Lung (tissue), 12 donors: Measurements from ENCODE around the gene USP5. TPM values are rescaled to one million over a fixed set of nuclear protein-coding genes. Genes with fewer than 3 reads are reported as not detected.
"Not testable (repeated sequence)": the region's sequence is repeated elsewhere in the genome, so short reads cannot be mapped to it uniquely, and the experiment has no call there.

ENCODE experiments used
- ATAC-seq: fragments of 200-7000 bp; cut with Tn5 transposase; one replicate; pipeline ENCODE4 v1.9.1; 2020; ENCODE audit warnings: moderate number of reproducible peaks; ENCODE audit not compliant: insufficient read depth, low FRiP score
- DNase-seq, 3 donors: peaks; one replicate each; pipeline ENCODE4 v3.0.0-alpha.2; 2013 to 2017
- H3K27ac ChIP-seq, 2 donors: one replicate each; pipeline ENCODE4 v1.5.1; 2013; ENCODE audit warnings: mild to moderate bottlenecking in 2 of 2, moderate library complexity in 2 of 2, control low read depth in 1 of 2, inconsistent platforms in 1 of 2, low read depth in 1 of 2, low read length in 1 of 2
- H3K27me3 ChIP-seq, 3 donors: one replicate each; pipeline ENCODE4 v1.5.1; 2013; ENCODE audit warnings: low read length in 2 of 3; ENCODE audit not compliant: control insufficient read depth in 3 of 3, insufficient read depth in 3 of 3
- H3K36me3 ChIP-seq, 4 donors: one replicate each; pipeline ENCODE4 v1.5.1; 2013; ENCODE audit warnings: low read length in 4 of 4, mild to moderate bottlenecking in 1 of 4, moderate library complexity in 1 of 4; ENCODE audit not compliant: control insufficient read depth in 4 of 4, insufficient read depth in 4 of 4
- H3K4me1 ChIP-seq, 5 donors: one replicate each; pipeline ENCODE4 v1.5.1; 2013; ENCODE audit warnings: low read length in 5 of 5, mild to moderate bottlenecking in 2 of 5, moderate library complexity in 1 of 5; ENCODE audit not compliant: control insufficient read depth in 5 of 5, insufficient read depth in 5 of 5
- H3K4me3 ChIP-seq: one replicate; pipeline ENCODE4 v1.5.1; 2013; ENCODE audit warnings: mild to moderate bottlenecking, control low read depth, moderate library complexity
- H3K9ac ChIP-seq, 2 donors: one replicate each; pipeline ENCODE4 v1.5.1; 2013; ENCODE audit warnings: low read length in 2 of 2, control low read depth in 1 of 2; ENCODE audit not compliant: insufficient read depth in 1 of 2
- H3K9me3 ChIP-seq, 4 donors: one replicate each; pipeline ENCODE4 v1.5.1; 2013; ENCODE audit warnings: low read length in 3 of 4, mild to moderate bottlenecking in 1 of 4, moderate library complexity in 1 of 4; ENCODE audit not compliant: control insufficient read depth in 4 of 4, insufficient read depth in 3 of 4
- CTCF ChIP-seq: IDR thresholded peaks from 2 replicates; pipeline ENCODE4 v1.5.1; 2012; ENCODE audit warnings: mild to moderate bottlenecking; ENCODE audit errors: control extremely low read depth, extremely low read depth
- WGBS, 2 donors: extraction: QIAGEN DNeasy Blood & Tissue Kit; methylation state at CpG; one replicate each; pipeline ENCODE4 v1.1.7; 2013; 5-methylcytosine and 5-hydroxymethylcytosine counted together
- polyA plus RNA-seq, 2 donors: library from polyadenylated mRNA; stranded (reverse); fragments of 200-250 nt; gene quantifications; one replicate each; pipeline ENCODE4 v1.2.1, GENCODE V29; 2013
- total RNA-seq, 2 donors: library from RNA; depleted of rRNA in 1 of 2; stranded (reverse); fragments of >200 nt in 1 of 2; gene quantifications; one replicate each; pipeline ENCODE4 v1.2.1, GENCODE V29; 2014 to 2021
- donor health status: control.
- donor health status: control.
- donor health status: Bipolar disorder and iron deficiency.
- donor health status: healthy.
- donor health status: DM: yes; HTN: yes; CAD: no.

The USP5 gene
- total and polyA plus RNA-seq, 4 donors = 24.8 to 92.1 (median 36.7) TPM

- no peaks in the 10 kb centered on the region for H3K27me3 ChIP-seq
- peak overlapping the region; percentile 95 to 99 for H3K9ac ChIP-seq
- H3K4me1 ChIP-seq = peaks cover 3 to 14% (median 4%) of the 10 kb centered on the region in 5 donors
- 68 to 74% methylated on average over 5 of the region's 5 CpGs for WGBS, 2 donors
- H3K9me3 ChIP-seq = no peaks in the 10 kb centered on the region
- no peak for TF ChIP-seq CTCF
- DNase-seq = no peak
- peaks cover 0 to 5% (median 1%) of the 10 kb centered on the region in 4 donors for H3K36me3 ChIP-seq
- no peak overlapping the region for H3K4me3 ChIP-seq
- no peak for ATAC-seq
- peak overlapping the region; percentile 49 to 93 for H3K27ac ChIP-seq
Observed at GRCh38 chr12:6905414-6906040, 53.6 kb downstream of the USP5 start.

DNA sequence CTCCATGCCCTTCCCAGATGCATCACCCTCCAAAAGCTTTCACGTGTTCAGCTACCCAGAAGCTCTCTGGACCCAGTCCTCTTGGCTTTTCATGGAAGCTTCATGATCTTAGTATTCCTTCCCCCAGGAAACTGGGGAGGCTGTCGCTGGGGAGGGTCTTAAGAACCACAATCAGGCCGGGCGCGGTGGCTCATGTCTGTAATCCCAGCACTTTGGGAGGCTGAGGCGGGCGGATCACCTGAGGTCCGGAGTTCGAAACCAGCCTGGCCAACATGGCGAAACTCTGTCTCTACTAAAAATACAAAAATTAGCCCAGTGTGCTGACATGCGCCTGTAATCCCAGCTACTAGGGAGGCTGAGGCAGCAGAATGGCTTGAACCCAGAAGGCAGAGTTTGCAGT, 56.2 kb downstream of the USP5 start:
- H3K9me3 ChIP-seq, H3K4me3 ChIP-seq, H3K9ac ChIP-seq, ATAC-seq, H3K27ac ChIP-seq, H3K36me3 ChIP-seq, DNase-seq: not testable (repeated sequence)
- peaks cover 3 to 14% (median 4%) of the 10 kb centered on the region in 5 donors for H3K4me1 ChIP-seq
- WGBS, 2 donors = 95 to 97% methylated on average over 11 of the region's 11 CpGs
- H3K27me3 ChIP-seq = peaks cover 0 to 13% (median 1%) of the 10 kb centered on the region in 3 donors

DNA sequence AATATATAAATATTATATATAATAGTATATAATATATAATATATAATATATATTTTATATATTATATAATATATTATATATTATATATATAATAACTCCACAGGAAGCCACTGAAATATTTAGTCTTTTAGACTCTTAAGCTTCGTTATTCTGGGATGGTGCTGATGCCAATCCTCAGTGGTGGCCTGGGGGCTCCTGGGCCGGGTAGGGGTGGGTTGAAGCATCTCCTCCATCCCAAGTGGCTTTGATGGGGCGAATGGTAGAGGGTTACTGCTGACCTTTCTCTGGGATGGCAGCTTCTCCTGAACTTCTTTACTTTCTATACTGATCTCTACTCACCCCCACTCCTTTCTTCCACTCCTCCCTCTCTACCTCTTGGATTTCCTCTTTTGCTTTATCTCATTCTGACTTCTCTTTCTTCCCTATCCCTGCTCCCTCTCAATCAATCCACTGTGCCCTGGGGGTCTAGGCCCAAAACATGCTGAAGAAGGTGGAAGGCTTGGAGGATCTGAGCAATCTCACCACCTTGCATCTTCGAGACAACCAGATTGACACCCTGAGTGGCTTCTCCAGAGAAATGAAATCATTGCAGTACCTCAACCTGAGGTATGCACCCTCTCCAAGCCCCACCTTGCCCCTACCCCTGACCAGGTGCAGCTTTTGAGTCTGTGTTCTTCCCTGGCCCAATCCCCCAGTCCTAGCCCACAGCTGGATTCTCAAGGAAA, 57.6 kb downstream of the USP5 start:
- TF ChIP-seq CTCF = no peak
- ATAC-seq (no peak), DNase-seq (no peak)
- Histone ChIP-seq H3K36me3 (peaks cover 0 to 5% (median 1%) of the 10 kb centered on the region in 4 donors), H3K9ac (no peak overlapping the region), H3K27me3 (peaks cover 0 to 24% (median 9%) of the 10 kb centered on the region in 3 donors), H3K4me1 (peaks cover 0 to 12% (median 6%) of the 10 kb centered on the region in 5 donors), H3K9me3 (no peaks in the 10 kb centered on the region), H3K27ac (no peak overlapping the region), H3K4me3 (no peak overlapping the region)
- 94% methylated on average over 4 of the region's 4 CpGs for WGBS, 2 donors

DNA sequence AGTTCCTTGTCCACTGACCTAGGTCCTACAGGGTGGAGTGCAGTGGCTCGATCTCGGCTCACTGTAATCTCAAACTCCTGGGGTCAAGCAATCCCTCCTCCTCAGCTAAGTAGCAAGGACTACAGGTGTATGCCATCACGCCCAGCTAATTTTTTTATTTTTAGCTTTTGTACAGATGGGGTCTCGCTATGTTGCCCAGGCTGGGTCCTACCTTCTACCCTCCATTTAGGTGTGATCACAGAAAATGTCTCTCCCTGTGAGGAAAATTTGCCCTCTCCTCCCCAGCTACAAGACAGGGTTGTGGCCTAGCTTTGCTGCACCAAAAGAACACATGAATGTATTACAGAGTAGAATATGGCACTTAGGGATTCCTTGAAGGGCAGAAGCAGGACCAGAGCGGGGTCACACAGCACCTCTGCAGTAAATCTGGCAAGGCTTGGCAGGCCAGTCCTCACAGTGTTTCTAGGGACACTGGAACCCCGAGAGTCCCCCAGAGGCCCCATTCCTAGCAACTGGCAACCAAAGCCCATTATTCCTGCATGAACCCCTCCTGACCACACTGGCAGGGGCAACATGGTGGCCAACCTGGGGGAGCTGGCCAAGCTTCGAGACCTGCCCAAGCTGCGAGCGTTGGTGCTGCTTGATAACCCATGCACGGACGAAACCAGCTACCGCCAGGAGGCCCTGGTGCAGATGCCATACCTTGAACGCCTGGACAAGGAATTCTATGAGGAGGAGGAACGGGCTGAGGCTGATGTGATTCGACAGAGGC, 60.4 kb downstream of the USP5 start:
- ATAC-seq (no peak), DNase-seq (no peak)
- no peak for TF ChIP-seq CTCF
- no peak overlapping the region for H3K9ac ChIP-seq
- H3K4me1 ChIP-seq = peaks cover 0 to 14% (median 11%) of the 10 kb centered on the region in 5 donors
- no peak overlapping the region for H3K4me3 ChIP-seq
- H3K27me3 ChIP-seq = peaks cover 0 to 24% (median 13%) of the 10 kb centered on the region in 3 donors
- H3K9me3 ChIP-seq = no peaks in the 10 kb centered on the region
- peaks cover 0 to 5% (median 0%) of the 10 kb centered on the region in 4 donors for H3K36me3 ChIP-seq
- H3K27ac ChIP-seq = no peak overlapping the region
- 92 to 93% methylated on average over 15 of the region's 15 CpGs for WGBS, 2 donors
